NCI-H146 treated with DMSO at 0.1 percent for 48 hours (cell line): ENCODE measurements around the gene PSENEN.
"Not testable (repeated sequence)": the region's sequence is repeated elsewhere in the genome, so short reads cannot be mapped to it uniquely, and the experiment has no call there.

Experiments
- DNase-seq: peaks from one replicate; lab custom pipeline; 2025; ENCODE audit not compliant: unreplicated experiment; lab: John Stamatoyannopoulos, UW

PSENEN gene

DNA sequence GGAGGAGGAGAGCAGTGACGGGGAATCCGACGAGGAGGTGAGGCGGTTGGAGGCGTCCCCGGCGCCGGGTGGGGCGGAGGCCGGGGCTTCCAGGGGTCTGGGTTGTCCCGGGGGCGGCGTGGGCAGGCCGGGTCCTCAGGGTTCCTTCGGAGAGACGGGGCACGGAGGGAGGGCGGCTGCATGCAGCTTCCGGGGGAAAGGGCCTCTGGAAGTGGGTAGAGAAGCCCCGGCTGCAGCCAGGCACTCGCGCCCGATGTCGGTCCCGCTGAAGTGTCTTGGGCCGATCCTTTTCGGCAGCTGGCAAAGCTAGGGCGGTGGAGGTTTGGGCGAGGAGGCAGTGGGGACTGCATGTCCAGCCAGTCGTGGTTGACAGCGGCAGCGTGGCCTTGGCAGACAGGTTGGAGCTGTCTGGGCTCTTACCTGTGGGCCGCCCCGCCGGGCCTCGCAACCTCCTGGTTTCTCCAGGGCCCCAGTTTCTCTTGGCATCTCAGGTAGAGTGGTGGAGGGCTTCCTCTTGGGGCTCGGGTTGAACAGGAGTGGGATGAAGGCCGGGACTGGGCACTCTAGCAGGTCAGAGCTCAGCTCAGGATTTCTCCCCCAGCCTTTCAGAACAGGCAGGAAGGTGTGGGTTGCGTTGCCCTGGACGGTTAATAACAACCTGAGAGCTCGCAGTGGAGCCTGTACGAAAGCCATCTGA lies 27.0 kb upstream of the PSENEN start:
- no peak for DNase-seq

DNA sequence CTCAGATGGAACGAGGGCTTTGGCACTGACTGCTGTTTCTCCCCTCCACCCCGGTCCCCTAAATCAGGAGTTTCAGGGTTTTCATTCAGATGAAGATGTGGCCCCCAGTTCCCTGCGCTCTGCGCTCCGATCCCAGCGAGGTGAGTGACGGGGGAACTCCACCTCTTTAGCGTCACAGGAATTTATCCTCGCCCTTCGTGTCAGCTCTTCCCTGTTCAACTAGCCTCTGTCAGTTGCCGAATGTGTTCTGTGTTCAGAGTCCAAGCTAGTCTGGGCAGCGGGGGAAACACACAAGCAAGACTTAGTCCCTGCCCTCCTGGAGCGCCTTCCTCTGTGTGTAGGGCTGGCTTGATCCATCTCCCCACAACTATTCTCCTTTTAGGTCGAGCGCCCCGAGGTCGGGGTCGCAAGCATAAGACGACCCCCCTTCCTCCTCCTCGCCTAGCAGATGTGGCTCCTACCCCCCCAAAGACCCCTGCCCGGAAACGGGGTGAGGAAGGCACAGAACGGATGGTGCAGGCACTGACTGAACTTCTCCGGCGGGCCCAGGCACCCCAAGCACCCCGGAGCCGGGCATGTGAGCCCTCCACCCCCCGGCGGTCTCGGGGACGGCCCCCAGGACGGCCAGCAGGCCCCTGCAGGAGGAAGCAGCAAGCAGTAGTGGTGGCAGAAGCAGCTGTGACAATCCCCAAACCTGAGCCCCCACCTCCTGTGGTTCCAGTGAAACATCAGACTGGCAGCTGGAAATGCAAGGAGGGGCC lies 25.9 kb upstream of the PSENEN start:
- no peak for DNase-seq

DNA sequence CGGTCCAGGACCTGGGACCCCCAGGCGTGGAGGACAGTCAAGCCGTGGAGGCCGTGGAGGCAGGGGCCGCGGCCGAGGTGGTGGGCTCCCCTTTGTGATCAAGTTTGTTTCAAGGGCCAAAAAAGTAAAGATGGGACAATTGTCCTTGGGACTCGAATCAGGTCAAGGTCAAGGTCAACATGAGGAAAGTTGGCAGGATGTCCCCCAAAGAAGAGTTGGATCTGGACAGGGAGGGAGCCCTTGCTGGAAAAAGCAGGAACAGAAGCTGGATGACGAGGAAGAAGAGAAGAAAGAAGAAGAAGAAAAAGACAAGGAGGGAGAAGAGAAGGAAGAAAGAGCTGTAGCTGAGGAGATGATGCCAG lies 25.3 kb upstream of the PSENEN start:
- no peak for DNase-seq

DNA sequence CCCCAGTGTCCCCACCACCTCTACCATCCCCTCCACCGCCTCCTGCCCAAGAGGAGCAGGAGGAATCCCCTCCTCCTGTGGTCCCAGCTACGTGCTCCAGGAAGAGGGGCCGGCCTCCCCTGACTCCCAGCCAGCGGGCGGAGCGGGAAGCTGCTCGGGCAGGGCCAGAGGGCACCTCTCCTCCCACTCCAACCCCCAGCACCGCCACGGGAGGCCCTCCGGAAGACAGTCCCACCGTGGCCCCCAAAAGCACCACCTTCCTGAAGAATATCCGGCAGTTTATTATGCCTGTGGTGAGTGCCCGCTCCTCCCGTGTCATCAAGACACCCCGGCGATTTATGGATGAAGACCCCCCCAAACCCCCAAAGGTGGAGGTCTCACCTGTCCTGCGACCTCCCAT lies 24.8 kb upstream of the PSENEN start:
- no peak for DNase-seq

DNA sequence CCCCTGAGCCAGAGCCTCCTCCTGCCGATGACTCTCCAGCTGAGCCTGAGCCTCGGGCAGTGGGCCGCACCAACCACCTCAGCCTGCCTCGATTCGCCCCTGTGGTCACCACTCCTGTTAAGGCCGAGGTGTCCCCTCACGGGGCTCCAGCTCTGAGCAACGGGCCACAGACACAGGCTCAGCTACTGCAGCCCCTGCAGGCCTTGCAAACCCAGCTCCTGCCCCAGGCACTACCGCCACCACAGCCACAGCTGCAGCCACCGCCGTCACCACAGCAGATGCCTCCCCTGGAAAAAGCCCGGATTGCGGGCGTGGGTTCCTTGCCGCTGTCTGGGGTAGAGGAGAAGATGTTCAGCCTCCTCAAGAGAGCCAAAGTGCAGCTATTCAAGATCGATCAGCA lies 24.1 kb upstream of the PSENEN start:
- DNase-seq: no peak

DNA sequence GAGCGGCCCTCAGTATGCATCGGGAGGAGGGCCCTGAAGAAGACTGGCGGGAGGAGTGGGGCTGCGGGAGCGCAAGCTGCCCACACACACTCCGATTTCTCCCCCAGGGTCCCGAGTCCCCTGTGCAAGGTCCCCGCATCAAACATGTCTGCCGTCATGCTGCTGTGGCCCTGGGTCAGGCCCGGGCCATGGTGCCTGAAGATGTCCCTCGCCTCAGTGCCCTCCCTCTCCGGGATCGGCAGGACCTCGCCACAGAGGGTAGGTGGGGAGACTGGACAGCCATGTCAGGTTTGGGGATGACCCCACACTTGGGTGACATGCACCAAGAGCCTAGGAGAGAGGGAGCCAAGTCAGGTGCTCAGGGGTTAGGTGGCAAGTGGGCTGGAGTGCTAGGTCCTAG lies 23.0 kb upstream of the PSENEN start:
- no peak for DNase-seq

DNA sequence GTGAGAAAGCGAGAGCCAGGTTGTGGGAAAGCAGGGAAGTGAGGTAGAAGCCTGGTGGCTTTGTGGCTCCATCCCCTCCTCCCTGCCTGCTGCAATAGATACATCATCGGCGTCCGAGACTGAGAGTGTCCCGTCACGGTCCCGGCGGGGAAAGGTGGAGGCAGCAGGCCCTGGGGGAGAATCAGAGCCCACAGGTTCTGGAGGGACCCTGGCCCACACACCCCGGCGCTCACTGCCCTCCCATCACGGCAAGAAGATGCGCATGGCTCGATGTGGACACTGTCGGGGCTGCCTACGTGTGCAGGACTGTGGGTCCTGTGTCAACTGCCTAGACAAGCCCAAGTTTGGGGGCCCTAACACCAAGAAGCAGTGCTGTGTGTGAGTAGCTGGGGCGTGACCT lies 22.6 kb upstream of the PSENEN start:
- no peak for DNase-seq

DNA sequence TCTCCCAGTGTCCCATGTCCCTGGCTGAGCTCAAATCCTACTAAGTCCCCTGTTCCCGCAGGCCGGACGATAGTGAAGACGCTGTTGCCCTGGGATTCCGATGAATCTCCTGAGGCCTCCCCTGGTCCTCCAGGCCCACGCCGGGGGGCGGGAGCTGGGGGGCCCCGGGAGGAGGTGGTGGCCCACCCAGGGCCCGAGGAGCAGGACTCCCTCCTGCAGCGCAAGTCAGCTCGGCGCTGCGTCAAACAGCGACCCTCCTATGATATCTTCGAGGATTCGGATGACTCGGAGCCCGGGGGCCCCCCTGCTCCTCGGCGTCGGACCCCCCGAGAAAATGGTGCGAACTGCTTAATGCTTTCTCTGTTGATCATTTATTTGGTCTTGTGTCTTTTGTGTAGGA lies 21.8 kb upstream of the PSENEN start:
- DNase-seq: no peak

DNA sequence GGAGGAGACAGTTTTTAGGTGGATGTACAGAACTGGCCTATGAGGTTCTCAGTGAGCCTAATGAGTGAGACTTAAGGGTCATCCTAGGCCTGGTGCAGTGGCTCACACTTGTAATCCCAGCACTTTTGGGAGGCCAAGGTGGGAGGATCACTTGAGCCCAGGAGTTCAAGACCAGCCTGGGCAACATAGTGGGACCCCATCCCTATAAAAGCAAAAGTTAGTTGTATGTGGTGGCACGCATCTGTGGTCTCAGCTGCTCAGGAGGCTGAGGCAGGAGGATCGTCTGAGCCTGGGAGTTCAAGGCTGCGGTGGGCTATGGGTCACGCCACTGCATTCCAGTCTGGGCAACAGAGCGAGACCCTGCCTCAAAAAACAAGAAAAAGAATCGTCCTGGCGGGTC lies 21.3 kb upstream of the PSENEN start:
- DNase-seq: not testable (repeated sequence)

DNA sequence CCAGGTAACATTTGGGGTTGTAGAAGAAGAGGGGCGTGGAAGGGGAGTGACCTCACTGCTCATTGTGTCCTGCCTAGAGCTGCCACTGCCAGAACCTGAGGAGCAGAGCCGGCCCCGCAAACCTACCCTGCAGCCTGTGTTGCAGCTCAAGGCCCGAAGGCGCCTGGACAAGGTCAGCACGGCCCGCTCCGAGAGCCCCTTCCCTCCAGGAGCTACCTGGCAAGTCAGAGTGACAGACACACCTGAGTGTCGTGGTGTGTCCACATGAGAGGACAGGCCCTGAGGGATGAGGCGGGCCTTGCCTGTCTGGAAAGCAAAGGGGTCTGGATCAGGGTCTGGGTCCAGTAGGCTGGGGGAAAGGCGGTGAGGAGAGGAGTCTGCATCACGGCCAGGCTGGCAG lies 20.9 kb upstream of the PSENEN start:
- DNase-seq: no peak

DNA sequence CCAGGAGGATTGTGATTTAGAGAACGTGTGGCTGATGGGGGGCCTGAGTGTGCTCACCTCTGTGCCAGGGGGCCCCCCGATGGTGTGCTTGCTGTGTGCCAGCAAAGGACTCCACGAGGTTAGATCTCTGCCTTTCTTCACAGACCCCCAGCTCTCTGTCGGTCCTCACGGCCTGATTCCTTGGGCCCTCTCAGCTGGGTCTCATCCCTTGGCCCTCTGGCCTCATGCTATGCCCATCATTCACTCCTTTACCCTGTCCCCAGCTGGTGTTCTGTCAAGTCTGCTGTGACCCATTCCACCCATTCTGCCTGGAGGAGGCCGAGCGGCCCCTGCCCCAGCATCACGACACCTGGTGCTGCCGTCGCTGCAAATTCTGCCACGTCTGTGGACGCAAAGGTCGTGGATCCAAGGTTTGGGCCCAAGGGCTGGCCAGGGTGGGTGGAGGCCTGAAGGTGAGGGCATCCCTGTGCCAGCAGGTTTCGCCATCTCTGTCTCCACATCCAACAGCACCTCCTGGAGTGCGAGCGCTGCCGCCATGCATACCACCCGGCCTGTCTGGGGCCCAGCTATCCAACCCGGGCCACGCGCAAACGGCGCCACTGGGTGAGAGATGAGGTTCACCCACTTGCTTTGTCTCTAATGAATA lies 20.1 kb upstream of the PSENEN start:
- DNase-seq: no peak

DNA sequence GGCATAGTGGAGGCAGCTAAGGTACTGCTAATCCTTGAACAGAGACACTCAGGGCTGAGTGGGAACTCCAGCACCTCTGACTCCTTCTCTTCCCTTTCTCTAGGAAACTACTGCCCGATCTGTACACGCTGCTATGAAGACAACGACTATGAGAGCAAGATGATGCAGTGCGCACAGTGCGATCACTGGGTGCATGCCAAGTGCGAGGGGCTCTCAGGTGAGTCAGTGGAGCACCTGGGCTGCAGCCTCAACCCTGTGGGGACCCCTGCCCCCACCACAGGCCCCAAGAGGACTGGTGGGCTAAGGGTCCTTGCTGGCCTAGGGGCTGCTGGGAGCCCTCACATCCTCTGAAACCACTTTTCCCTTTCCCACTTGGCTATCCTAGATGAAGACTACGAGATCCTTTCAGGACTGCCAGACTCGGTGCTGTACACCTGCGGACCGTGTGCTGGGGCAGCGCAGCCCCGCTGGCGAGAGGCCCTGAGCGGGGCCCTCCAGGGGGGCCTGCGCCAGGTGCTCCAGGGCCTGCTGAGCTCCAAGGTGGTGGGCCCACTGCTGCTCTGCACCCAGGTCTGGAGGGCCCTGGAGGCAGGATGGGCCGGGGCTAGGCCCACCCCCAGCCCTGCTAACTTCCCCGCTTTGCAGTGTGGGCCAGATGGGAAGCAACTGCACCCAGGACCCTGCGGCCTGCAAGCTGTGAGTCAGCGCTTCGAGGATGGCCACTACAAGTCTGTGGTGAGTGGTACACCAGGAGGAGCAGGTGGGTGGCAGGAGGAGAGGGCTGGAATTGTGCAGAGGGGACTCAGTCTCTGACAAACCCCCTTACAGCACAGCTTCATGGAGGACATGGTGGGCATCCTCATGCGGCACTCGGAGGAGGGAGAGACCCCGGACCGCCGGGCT lies 18.1 kb upstream of the PSENEN start:
- no peak for DNase-seq

DNA sequence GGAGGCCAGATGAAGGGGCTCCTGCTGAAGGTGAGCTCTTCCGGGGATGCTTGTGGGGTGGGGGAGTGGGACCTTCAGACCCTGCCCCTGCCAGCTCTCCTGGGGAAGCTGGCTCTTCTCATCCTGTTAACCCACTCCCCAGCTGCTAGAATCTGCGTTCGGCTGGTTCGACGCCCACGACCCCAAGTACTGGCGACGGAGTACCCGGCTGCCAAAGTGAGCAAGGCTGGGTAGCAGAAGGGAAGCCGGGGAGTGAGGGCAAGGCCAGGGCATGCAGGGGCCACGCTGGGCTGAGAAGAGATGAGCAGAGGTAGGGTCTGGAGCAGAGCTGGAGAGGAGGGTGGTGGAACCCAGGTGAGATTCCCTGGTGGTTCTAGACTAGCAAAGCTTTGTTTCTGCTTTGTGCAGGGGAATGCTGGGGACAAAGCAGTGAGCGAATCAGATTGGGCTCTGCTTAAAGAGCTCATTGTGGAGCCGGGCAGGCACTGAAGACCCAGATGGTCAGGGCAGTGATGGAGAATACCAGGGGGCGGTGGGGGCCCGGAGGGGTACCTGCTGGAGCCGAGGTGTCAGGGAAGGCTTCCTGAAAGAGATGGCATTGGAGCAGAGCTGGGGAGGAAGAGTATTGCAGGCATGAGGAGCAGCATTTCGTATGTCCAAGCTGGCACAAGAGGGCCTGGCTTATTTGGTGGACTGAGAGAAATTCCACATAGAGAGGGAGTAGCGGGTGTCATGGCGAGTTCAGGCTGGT lies 17.3 kb upstream of the PSENEN start:
- no peak for DNase-seq

DNA sequence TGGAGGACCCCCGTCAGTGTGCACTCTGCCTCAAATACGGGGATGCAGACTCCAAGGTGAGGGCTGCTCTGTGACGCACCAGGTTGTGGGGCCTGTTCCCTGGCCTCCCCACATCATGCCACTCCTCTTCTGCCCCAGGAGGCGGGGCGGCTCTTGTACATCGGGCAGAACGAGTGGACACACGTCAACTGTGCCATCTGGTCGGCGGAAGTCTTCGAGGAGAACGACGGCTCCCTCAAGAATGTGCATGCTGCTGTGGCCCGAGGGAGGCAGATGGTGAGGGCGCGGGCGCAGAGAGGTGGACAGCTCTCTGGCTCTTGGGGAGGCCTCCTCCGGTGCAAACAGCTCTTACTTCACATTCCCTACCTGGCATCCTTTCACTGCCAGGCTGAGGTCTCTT lies 16.4 kb upstream of the PSENEN start:
- DNase-seq: no peak

DNA sequence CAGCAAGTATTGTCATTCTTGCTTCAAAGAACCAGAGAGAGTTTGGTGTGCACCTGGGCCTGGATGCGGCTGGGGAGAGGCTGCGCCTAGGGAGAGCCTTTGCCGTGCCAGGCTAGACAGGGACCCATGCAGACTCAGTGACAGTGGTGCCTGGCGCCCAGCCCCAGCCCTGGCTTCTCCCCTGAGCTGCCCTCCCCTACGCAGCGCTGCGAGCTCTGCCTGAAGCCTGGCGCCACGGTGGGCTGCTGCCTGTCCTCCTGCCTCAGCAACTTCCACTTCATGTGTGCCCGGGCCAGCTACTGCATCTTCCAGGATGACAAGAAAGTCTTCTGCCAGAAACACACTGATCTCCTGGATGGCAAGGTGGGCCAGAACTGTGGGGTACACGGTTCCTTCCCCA lies 15.7 kb upstream of the PSENEN start:
- DNase-seq: no peak

DNA sequence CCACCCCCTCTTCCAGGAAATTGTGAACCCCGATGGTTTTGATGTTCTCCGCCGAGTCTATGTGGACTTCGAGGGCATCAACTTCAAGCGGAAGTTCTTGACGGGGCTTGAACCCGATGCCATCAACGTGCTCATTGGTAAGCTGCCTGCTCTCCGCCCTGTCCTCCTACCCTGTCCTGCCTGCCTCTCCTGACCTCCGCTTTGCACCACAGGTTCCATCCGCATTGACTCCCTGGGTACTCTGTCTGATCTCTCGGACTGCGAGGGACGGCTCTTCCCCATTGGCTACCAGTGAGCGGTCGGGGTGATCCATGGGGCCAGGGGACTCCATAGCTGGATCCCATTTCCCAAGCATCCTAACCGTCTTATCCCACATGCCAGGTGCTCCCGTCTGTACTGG lies 15.1 kb upstream of the PSENEN start:
- DNase-seq: no peak

DNA sequence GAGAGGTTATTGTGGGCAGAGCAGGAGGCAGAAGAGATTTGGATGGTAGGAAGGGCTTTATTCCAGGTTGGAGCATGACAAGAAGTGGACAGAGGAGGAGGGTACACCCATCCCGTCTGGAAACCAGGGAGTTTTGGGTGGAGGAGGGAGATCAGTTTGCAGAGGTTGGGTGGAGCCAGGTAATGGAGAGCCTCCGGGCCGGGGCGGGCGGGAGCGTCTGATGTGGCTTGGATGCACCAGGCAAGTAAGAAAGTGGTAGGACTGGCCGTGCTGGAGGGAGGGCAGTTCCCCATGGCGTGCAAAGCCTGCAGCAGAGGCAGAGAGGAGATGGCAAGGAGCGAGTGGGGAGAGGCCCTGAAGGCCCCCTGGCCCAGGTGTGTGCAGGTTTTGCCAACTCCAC lies 14.1 kb upstream of the PSENEN start:
- no peak for DNase-seq

DNA sequence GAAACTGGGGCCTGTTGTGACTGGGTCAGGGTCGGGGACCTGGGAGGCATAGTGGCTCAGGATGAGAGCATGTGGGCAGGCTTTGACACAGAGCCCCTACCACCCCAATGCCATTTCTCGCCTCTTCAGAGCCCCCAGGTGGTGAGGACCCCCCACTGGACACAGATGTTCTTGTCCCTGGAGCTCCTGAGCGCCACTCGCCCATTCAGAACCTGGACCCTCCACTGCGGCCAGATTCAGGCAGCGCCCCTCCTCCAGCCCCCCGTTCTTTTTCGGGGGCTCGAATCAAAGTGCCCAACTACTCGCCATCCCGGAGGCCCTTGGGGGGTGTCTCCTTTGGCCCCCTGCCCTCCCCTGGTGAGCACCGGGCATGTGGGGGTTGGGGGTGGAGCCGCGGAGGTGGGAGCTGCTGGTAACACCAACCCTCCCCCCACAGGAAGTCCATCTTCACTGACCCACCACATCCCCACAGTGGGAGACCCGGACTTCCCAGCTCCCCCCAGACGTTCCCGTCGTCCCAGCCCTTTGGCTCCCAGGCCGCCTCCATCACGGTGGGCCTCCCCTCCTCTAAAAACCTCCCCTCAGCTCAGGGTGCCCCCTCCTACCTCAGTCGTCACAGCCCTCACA lies 13.6 kb upstream of the PSENEN start:
- no peak for DNase-seq

DNA sequence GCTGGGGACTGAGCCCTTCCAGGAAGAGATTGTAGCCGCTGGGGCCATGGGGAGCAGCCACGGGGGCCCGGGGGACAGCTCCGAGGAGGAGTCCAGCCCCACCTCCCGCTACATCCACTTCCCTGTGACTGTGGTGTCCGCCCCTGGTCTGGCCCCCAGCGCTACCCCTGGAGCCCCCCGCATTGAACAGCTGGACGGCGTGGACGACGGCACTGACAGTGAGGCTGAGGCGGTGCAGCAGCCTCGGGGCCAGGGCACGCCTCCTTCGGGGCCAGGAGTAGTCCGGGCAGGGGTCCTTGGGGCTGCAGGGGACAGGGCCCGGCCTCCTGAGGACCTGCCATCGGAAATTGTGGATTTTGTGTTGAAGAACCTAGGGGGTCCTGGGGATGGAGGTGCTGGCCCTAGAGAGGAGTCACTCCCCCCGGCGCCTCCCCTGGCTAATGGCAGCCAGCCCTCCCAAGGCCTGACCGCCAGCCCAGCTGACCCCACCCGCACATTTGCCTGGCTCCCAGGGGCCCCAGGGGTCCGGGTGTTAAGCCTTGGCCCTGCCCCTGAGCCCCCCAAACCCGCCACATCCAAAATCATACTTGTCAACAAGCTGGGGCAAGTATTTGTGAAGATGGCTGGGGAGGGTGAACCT lies 12.8 kb upstream of the PSENEN start:
- DNase-seq: no peak
